ENCODE measurements around the gene LEFTY1.

LEFTY1 gene

DNA sequence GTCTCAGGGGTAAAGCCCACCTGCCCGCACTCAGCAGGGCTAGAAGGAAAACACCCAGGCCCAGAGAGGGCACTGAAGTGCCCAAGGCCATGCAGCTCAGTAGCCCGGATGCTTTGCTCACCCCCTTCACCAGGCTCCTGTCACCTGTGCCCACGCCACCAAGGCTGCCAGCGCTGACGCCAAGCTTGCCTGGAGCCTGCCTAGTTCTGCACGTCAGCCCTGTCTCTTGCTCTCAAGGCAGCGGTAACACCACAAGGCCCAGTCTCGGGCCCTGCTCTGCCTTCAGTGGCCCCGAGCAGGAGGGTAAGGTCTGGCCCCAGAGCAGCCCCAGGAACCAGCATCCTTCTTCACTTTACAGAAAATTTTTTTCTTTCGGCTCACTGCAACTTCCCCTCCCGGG, 14.5 kb downstream of the LEFTY1 start:
- no peak for DNase-seq (ENCODE audit: insufficient read length, low spot score)
- FAIRE-seq = no peak

DNA sequence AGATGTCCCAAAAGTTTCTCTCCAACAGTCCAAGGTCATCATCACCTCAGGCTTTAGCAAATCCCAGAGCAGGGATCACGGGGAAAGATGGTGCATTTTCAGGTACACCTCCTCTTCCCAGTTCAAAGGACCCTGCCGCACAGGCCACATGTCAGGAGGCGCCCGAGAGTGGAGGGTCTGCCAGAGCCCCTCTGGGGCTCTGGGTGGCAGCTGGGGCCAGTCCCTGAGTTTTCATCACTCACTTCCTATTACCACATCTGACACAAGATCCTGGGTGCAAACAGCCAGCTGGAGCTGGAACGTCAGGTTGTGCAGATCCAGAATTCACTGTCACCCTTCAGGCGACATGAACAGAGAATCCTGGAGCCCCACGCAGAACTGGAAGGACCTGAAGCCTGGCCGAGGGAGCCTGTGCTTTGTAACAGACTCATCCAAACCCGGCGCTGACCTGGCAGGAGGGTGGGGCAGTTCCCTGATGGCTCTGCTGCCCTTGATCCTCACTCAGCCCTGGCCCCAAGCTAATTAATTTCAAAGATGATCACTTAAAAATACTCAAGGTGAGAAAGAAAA, 15.6 kb downstream of the LEFTY1 start:
- FAIRE-seq (no peak), DNase-seq (ENCODE audit: insufficient read length, low spot score) (no peak)

DNA sequence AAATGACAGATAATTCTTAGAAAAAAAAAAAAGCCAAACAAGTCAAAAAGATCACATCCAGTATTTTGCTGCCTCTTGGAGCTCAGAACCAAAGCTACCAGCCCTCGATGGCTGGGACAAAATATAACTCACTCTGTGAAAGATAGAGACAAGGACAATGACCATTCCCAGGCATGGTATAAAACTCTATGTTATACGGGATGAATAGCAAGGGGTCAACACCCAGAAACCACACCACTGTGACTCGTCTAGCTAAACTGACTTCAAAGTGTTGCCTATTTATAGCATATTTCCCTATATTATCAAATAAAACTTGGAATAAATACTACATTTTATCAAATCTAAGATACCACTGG, 16.9 kb downstream of the LEFTY1 start:
- DNase-seq (ENCODE audit: insufficient read length, low spot score) = no peak
- FAIRE-seq = no peak

DNA sequence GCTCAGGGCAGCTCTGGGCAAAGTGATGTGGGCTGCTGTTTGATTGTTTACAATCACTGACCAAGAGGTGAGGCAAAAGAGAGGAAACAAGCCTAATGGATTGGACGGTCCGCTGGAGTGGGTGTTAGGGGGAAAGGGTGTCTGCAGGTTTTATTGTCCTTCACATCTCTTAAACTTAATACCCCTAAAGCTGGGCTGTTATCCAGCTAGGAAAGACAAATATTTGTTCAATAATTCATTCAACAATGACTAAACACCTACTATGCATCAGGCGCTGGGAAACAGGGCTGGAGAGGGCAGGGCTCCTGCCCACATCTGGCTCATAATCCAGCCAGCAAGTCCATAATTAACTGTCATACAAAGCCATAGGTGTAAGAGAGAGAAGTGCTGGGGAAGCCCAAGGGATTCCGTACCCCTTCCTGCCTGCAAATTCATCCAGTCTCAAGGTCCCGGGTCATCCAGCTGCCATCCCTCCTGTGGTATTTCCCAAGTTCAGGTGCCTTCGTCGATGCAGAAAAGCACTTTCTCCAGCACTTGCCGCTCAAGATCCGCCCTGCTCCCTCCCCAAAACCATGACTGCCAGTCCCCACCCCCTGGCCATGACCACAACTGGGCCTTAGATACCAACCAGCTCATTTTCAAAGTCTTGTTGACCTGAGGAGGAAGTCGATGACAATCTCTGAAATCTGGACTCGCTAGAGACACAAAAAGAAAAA, 17.4 kb downstream of the LEFTY1 start:
- DNase-seq (ENCODE audit: insufficient read length, low spot score) = no peak
- no peak for FAIRE-seq

DNA sequence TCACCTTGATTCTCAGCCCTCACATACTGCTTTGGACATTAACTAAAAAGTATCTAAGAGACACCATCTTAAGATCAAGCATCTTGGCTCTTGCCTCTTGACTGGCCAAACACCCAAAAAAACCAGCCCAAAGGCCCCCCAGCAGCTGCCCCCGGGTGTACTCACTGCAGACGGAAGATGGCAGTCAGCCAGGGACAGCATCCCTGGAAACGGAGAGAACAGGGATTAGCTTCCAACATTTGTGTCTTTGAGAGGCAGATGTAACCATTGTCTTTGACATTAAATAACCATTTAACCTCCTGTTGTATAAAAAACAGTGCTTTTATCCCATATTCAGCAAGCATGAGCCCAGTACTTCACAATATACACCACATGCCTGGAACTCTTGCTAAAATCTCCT, 18.0 kb downstream of the LEFTY1 start:
- no peak for DNase-seq (ENCODE audit: insufficient read length, low spot score)
- no peak for FAIRE-seq

DNA sequence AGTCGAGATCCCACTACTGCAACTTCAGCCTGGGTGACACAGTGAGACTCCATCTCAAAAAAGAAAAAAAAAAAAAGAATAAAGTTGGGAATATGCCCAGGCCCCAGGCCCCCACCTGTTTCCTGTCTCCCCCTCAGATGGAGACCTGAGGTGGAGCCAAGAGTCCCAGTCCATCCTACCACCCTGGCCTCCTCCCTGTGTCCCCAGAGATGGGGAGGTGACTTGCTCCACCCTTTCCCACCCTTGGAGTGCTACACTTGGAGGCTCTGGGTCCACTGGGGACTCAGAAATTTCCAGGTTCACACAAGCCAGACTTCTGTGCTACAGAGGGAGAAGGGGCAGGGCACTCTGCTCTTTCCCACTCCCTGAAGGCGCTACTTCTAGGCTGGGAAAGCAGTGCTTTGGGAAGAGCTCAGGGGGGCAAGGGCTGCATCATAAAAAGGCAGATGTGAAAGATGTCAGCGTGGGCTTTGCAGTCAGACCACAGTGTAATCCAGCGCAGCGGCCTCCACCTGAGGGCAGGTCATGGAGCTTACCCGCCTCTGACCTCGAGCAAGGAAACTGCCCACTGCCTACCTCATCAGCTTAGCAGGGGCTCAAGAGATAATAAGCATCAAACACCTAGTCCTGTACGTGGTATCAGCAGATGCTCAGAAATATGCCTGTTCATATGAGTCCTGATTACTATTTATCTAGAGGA, 20.2 kb downstream of the LEFTY1 start:
- no peak for DNase-seq (ENCODE audit: insufficient read length, low spot score)
- no peak for FAIRE-seq

DNA sequence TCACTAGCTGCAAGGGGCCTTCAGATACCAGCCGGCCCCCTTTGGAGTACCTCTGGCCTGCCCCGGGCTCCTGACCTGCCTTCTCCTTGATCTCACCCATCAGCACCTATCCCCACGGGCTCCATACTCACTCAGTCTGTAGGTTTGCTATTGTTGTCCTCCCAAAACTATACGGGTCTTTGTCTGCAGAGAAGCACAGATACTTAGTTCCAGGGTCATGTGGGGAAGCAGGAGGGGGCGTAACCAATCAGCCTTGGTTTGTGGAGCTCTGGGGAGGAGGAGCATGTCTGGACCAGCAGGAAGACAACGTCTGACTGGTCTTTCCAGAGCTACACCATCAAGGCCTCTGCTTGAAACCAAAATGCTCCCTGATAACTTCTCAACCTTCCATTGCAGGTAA, 22.0 kb downstream of the LEFTY1 start:
- no peak for DNase-seq (ENCODE audit: insufficient read length, low spot score)
- FAIRE-seq = no peak

DNA sequence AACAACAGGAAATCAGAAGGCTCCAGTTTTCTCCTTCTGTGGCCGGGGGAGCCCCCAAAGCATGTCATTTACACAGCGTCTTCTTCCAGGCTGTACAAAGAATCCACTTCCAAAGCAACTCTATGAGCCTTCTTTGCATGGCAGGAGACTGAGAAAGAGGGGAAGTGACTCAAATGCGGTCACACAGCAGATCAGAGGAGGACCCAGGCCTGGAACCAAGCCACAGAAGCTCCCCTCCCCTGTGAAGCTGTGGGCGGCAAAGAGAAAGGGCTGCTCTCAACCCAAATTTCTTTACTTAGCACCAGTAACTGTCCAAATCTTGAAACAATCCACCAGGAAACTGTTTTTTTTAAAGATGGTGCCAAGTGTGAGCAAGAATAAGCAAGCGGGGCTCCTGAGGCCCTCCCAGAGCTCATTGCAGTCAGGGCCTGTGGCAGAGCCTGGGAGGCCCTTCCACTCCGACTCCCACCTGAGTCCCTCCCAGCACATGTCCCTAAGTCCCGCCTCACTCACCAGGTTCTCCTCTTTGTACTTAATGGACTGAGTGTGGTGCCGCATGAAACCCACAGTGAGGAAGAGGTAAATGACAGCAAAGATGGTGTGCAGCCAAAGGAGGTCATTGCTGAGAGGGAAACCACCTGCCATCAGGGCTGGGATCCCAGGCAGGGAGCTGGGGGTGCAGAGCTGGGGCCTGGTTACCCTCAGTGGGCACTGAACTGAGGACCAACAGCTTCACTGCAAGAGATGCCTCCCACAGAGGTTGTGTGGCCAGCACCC, 22.7 kb downstream of the LEFTY1 start:
- FAIRE-seq (no peak), DNase-seq (ENCODE audit: insufficient read length, low spot score) (no peak)

DNA sequence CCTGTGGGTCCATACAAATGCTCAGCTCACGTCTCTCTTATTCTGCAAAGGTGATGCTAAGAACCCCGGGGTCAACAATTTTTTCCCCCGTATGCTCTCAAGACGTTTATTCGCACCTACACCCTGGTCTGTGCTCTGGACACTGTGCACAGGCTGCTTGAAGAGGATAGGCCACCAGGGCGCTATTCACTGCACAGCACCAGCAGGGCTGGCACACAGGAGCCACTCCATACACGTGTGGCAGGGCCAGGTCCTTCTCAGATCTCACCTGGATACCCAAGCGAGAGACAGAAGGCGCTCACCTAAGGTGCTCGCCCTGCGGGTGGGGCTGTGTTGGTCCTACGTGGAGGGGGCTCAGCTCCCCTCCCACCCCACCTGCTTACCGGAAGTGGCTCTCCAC, 23.4 kb downstream of the LEFTY1 start:
- FAIRE-seq (no peak), DNase-seq (ENCODE audit: insufficient read length, low spot score) (no peak)

DNA sequence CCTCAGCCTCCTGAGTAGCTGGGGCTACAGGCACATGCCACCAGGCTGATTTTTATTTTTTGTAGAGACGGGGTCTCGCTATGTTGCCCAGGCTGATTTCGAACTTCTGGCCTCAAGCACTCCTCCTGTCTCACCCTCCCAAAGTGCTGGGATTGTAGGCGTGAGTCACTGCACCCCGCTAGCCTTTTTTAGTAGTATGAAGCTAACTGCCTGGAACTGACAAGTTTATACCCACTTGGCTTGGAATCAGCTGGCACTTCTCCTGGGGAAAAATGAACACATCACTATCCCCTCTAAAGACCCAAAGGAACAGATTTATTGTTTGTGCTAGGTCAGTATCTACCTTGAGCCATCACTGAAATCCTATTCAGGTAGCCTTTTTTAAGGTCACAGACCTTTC, 25.8 kb downstream of the LEFTY1 start:
- DNase-seq (ENCODE audit: insufficient read length, low spot score) = no peak
- FAIRE-seq = no peak

DNA sequence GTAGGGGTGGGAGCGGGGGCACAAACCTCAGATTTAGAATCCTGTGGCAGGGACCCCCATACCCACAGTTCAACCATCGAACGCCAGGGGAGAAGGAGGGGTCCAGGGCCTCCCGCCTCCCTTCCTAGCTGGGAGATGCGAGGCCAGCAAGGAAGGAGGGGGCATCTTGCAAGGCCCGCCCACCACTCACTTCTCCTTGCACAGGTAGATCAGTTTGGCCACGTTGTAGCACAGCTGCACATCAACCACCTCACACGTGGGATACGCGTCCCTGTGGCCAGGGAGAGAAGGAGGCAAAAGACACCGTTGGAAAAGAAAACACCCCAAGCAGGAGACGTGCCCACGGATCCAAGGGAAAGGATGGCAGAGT, 26.4 kb downstream of the LEFTY1 start:
- FAIRE-seq (no peak), DNase-seq (ENCODE audit: insufficient read length, low spot score) (no peak)

DNA sequence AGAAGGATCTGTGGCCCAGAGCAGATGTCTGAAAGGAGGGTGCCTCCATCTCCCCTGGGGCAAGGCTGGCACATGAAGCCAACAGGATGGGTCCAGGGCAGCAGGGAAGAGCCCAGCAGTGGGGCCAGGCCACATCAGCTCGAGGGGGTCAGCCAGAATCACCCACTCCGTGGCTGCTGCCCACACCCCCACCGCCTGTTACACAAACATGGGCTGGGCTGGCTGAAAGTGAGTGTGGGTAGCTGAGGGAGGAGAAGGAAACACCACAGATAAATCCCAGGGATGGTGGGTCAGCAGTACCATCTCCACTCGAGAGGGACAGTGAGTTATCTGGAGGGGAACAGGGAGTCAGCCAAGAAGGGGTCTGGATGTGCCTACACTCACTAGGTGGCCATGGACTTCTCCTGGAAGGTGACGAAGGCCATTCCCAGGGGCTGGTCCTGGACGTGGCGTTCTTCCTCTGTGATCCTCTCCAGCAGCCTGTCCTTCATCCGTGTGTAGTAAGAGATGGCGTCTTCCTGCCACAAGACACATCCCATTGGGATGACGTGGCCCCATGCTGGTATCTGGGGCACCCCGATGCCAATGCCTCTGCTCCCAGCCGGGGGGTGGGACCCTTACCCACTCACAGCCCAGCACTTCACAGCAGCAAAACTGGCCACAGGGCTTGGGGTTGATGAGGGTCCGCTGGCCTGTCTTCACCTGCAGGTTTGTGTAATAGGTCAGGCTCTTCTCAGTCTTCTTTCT, 26.9 kb downstream of the LEFTY1 start:
- DNase-seq (ENCODE audit: insufficient read length, low spot score) (no peak), FAIRE-seq (no peak)

DNA sequence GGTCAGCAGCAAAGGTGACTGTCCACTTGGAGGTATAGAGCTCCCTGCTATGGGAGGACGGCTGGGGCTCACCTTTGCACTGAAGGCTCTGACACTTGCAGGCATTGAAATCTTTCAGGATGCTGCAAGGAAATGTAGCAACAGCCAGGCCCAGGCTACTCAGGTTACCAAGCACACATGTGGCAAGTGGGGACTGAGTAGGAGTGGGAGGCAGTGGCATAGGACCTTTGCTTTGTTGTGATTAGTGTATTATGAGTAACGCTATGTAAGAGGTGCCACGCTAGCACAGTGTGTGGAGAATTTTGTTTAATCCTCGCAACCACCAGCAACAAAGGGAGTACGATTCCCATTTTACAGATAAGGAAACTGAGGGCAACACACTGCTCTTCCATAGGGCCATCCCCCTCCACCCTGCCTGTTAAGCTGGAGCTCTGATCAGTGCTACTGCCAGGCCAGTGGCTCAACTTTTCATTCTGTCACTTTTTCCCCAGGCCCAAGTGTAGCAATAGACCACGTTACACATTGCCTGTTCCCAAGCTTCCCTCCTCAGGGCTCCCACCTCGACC, 28.0 kb downstream of the LEFTY1 start:
- FAIRE-seq = no peak
- DNase-seq (ENCODE audit: insufficient read length, low spot score) = no peak

DNA sequence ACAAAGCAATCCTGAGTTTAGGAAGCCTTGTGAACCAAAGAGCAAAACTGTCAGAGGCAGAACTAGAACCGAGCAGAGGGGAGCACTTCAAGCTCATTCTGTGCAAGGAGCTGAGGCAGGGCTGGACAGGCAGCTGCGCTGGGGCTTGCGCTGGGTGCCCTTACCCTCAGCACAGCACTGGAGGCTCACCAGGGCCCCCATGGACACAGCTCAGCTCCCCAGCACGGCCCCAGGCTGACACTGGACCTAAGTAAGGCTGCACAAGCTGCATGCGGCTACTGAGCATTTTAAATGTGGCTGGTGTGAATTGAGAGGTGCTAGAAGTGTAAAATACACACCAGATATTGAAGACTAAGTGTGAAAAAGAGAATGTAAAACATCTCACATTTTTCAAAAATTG, 28.8 kb downstream of the LEFTY1 start:
- no peak for DNase-seq (ENCODE audit: insufficient read length, low spot score)
- no peak for FAIRE-seq

DNA sequence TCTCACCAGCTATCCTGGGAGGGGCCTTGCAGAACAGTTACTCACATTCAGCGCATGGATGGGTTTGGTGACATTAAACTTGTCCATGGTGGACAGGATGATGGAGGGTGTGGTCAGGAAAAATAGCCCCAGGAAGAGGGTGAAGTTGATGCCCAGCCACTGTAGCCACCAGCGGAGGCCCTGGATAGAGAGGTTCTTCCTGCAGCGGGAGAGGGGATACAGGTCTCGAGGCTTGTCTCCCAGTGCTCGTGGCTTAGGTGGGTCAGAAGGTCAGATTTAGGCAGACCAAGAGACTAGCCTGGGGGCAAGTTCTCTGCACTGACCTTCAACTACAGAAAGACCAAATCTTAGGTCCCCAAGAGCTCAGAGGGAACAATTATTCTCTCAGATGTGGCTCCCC, 29.8 kb downstream of the LEFTY1 start:
- DNase-seq (ENCODE audit: insufficient read length, low spot score) = no peak
- no peak for FAIRE-seq

DNA sequence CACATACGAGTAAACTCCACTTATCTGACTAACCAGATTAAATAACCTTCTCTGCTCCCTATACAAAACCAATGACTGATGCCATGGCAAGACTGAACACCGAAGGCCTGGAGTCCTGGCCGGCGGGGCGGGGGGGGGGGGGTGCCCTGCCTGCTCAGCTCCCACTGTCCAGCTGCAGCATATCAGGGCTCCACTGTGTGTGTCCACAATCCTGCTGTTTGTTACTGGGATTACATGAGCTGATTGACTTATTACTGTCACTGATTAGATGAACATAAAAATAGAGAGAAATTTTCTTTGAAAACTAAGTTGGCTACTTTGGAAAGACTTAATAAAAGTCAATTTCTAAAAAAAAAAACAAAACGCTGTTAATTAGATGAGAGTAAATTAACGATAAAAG, 31.7 kb downstream of the LEFTY1 start:
- FAIRE-seq = no peak
- no peak for DNase-seq (ENCODE audit: insufficient read length, low spot score)

DNA sequence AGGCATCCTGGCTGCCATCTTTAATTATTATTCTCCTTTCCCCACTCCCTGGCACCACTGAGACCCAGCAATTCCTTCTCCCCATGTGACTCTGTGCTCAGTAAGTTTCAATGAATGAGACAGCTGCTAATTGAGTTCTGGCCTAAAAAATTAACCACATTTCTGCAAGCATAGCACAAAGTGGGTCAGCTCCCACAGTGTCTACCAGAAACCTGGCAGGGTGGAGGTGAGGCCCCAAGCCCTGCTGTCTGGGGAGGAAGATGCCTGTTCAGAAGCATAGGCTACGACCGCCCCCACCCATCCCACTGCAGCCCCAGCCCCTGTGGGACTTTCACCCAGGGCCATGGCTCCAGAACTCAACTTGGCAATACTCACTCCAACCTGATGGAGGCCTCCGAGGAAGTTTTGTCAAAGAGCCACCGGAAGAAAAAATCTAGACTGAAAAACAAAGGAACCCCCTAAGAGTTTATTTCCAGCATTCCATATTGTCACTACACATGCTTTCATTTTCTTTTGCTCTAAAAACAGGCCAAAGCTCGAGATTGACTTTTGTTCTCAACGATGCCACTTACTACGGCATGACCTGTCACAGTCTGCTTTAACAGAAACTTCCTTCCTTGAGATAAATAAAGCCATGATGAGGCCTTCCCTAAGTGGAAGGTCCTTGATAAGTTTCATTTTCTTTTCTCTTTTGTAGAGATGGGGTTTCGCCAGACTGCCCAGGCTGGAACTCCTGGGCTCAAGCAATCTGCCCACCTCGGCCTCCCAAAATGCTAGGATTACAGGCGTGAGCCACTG, 33.2 kb downstream of the LEFTY1 start:
- FAIRE-seq (no peak), DNase-seq (ENCODE audit: insufficient read length, low spot score) (no peak)

DNA sequence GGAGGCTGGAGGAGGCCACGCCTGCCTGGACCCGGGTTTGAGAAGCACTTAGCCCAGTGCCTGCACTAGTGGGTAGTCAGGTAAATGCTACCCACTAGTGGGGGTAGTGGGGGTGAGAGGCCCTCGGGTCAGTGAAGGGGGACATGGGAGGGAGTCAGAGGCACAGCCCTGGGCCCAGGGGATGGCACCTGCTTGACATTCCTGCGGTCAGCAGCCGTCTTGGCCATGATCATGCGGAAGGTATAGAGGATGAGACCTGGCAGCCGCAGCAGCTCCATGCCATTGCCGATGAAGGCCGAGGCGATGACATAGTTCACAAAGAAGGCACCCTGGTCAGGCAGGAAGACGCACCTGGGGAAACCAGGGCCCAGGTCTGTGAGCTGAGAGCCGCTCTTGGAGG, 35.5 kb downstream of the LEFTY1 start:
- no peak for DNase-seq (ENCODE audit: insufficient read length, low spot score)
- no peak for FAIRE-seq

DNA sequence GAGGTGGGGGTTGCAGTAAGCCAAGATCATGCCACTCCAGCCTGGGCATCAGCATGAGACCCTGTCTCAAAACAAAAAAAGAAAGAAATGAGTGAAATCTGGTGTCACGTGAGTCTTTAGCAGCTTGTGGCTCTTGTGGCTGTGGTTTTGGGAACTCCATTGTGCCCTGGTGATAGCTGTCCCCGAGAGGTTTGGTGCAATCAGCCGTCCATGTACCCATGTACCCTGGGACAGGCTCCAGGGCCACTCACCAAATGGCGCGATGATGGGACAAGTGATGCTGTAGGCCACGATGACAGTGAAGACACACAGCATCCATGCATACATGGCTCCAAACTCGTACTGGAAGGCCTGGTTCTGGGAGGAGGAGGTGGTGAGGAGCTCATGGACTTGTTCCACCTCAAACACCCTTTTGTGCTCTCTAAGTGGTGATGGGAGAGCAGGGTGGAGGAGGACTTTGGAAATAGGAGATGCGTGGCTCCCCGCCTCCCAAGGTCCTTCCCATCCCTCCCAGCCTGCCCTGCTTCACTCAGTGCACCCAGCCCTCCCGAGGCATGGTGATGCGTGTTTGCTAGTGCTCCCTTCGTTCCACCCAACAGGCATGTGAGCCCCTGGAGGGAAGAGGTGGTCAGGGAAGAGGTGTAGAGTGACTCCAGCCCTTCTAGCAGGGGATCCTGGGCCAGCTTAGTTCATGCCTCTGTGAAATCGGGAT, 36.4 kb downstream of the LEFTY1 start:
- FAIRE-seq = no peak
- DNase-seq (ENCODE audit: insufficient read length, low spot score) = no peak

Data from HTR-8/SVneo (cell line).